Vagina (tissue), 2 donors: ENCODE measurements around the gene DNAH9. TPM values are rescaled to one million over a fixed set of nuclear protein-coding genes. Genes with fewer than 3 reads are reported as not detected.
A peak's percentile ranks its signal among the peaks of the same experiment; 100 is the strongest.
"Not testable (repeated sequence)": the region's sequence is repeated elsewhere in the genome, so short reads cannot be mapped to it uniquely, and the experiment has no call there.

Experiments used
- DNase-seq, 2 donors: peaks; one replicate each; pipeline ENCODE4 v3.0.0-alpha.2; 2017; ENCODE audit errors: extremely low spot score in 2 of 2
- H3K27ac ChIP-seq: fragments of 200-600 bp; sonication (generic); one replicate; pipeline ENCODE4 v1.5.1; 2019
- H3K27me3 ChIP-seq: fragments of 200-600 bp; sonication (generic); one replicate; pipeline ENCODE4 v1.5.1; 2019
- H3K36me3 ChIP-seq, 2 donors: fragments of 200-600 bp; sonication (generic); one replicate each; pipeline ENCODE4 v1.5.1; 2017 to 2019
- H3K4me1 ChIP-seq: fragments of 200-600 bp; sonication (generic); one replicate; pipeline ENCODE4 v1.5.1; 2019
- H3K4me3 ChIP-seq, 2 donors: fragments of 200-600 bp; sonication (generic); 1 replicate in 1 of 2; 2 replicates in 1 of 2; pipeline ENCODE4 v1.5.1; 2016 to 2019
- H3K9me3 ChIP-seq: fragments of 200-600 bp; sonication (generic); one replicate; pipeline ENCODE4 v1.5.1; 2019
- CTCF ChIP-seq, 3 experiments: fragments of 450-650 bp in 2 of 3; fragments of 200-600 bp in 1 of 3; sonication (generic) in 1 of 3; IDR thresholded peaks; one replicate each; pipeline ENCODE4 v1.5.1; 2017 to 2019; ENCODE audit warnings: antibody characterized with exemption in 3 of 3, mild to moderate bottlenecking in 2 of 3, moderate library complexity in 2 of 3
- POLR2A ChIP-seq, 2 donors: fragments of 450-650 bp; IDR thresholded peaks; one replicate each; pipeline ENCODE4 v1.6.1; 2017; ENCODE audit warnings: antibody characterized with exemption in 2 of 2, mild to moderate bottlenecking in 2 of 2, moderate library complexity in 2 of 2
- POLR2AphosphoS5 ChIP-seq, 2 donors: sonication (generic); formaldehyde crosslinking; IDR thresholded peaks; one replicate each; pipeline ENCODE4 v1.9.0; 2017; ENCODE audit warnings: antibody characterized with exemption in 2 of 2, mild to moderate bottlenecking in 2 of 2, low read depth in 1 of 2; ENCODE audit not compliant: insufficient read depth in 1 of 2
- intact Hi-C: fragments of 100-400 bp; cut with DNase I; formaldehyde crosslinking; loops from one replicate; pipeline ENCODE4 v1.15.1; 2023
- total RNA-seq: library from RNA; depleted of rRNA; stranded (reverse); fragments of >200 nt; gene quantifications from one replicate; pipeline ENCODE4 v1.2.3, GENCODE V29; 2016

Gene DNAH9
- total RNA-seq, 1 donor from 2014 or later, result not detected

DNA sequence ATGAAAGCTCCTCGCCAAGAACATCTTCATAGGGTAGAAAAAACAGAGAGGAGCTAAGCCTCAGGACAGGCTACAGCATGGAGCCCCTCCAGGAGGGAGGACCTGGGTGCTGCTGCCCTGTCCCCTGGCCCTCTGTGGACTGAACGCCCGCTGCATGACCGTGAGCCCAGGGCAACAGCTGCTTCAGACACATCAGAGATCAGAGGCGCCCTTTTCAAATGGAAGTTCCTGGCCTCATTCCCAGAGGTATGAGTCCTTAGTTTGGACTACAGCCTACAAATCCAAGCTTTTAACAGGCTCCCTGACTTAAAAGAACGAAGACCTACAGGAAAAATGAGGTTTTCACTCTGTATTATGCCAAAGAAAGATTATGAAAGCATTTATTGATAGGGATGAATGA is 350.5 kb downstream of the DNAH9 start:
- no peak for DNase-seq
- intact Hi-C loops, result no loop called here
- H3K4me3 ChIP-seq, result no peak overlapping the region
- TF ChIP-seq POLR2AphosphoS5 (IDR thresholded peaks at IDR 0.05; ENCODE audit: insufficient read depth in 1 of 2, low read depth in 1 of 2) (no peak), CTCF (IDR thresholded peaks at IDR 0.05) (no peak), POLR2A (IDR thresholded peaks at IDR 0.05) (no peak)
- peaks cover 0 to 9% of the 10 kb centered on the region in 2 donors for H3K36me3 ChIP-seq
- H3K27ac ChIP-seq, result peak overlapping the region; percentile 31
- H3K27me3 ChIP-seq, result no peaks in the 10 kb centered on the region
- peaks cover 14% of the 10 kb centered on the region for H3K4me1 ChIP-seq
- H3K9me3 ChIP-seq, result no peaks in the 10 kb centered on the region

GRCh38 chr17:11949571-11949970 is 351.3 kb downstream of the DNAH9 start:
- H3K27ac ChIP-seq, H3K27me3 ChIP-seq, intact Hi-C loops, DNase-seq, H3K4me3 ChIP-seq, H3K36me3 ChIP-seq, H3K9me3 ChIP-seq: not testable (repeated sequence)
- H3K4me1 ChIP-seq, result peaks cover 14% of the 10 kb centered on the region

GRCh38 chr17:11950771-11951519 is 352.7 kb downstream of the DNAH9 start:
- Histone ChIP-seq H3K4me3 (no peak overlapping the region), H3K27me3 (no peaks in the 10 kb centered on the region), H3K9me3 (peaks cover 4% of the 10 kb centered on the region), H3K36me3 (peaks cover 0 to 9% of the 10 kb centered on the region in 2 donors), H3K4me1 (peaks cover 6% of the 10 kb centered on the region), H3K27ac (no peak overlapping the region)
- intact Hi-C loops, result no loop called here
- DNase-seq, result no peak
- TF ChIP-seq POLR2AphosphoS5 (IDR thresholded peaks at IDR 0.05; ENCODE audit: insufficient read depth in 1 of 2, low read depth in 1 of 2) (no peak), CTCF (IDR thresholded peaks at IDR 0.05) (no peak), POLR2A (IDR thresholded peaks at IDR 0.05) (no peak)

DNA sequence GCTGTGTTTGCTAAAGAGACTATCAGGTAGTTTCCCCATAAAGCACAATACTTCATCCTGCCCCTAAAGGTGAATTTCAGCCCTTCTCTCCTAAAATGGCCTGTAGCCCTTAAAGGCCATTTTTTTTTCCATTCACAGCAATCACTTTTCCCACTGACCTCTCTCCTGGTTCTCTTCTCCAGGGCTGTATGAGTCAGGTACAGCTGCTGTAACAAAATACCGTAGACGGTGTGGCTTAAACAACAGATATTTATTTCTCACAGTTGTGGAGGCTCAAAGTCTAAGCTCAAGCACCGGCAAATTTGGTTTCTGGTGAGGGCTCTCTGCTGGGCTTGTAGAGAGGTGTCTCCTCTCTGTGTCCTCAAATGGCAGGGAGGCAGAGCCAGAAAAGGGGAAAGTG is 354.3 kb downstream of the DNAH9 start:
- Histone ChIP-seq H3K4me3 (no peak overlapping the region), H3K4me1 (peaks cover 6% of the 10 kb centered on the region), H3K27me3 (no peaks in the 10 kb centered on the region), H3K9me3 (peaks cover 4% of the 10 kb centered on the region), H3K27ac (no peak overlapping the region), H3K36me3 (peaks cover 0 to 9% of the 10 kb centered on the region in 2 donors)
- intact Hi-C loops, result no loop called here
- TF ChIP-seq POLR2A (IDR thresholded peaks at IDR 0.05) (no peak), POLR2AphosphoS5 (IDR thresholded peaks at IDR 0.05; ENCODE audit: insufficient read depth in 1 of 2, low read depth in 1 of 2) (no peak), CTCF (IDR thresholded peaks at IDR 0.05) (no peak)
- DNase-seq, result no peak

GRCh38 chr17:11953924-11954323 is 355.7 kb downstream of the DNAH9 start:
- no peak for TF ChIP-seq POLR2A (IDR thresholded peaks at IDR 0.05)
- TF ChIP-seq POLR2AphosphoS5 (IDR thresholded peaks at IDR 0.05; ENCODE audit: insufficient read depth in 1 of 2, low read depth in 1 of 2), result no peak
- TF ChIP-seq CTCF (IDR thresholded peaks at IDR 0.05), result no peak
- H3K27ac ChIP-seq, result no peak overlapping the region
- H3K36me3 ChIP-seq, result peaks cover 0 to 9% of the 10 kb centered on the region in 2 donors
- no peak overlapping the region for H3K4me3 ChIP-seq
- intact Hi-C loops, result no loop called here
- peaks cover 4% of the 10 kb centered on the region for H3K9me3 ChIP-seq
- no peaks in the 10 kb centered on the region for H3K4me1 ChIP-seq
- no peaks in the 10 kb centered on the region for H3K27me3 ChIP-seq
- no peak for DNase-seq
